NCI-H748 (cell line): Measurements from ENCODE around the gene FUS.

Experiments used
- DNase-seq: peaks from one replicate; lab custom pipeline; 2025; ENCODE audit not compliant: unreplicated experiment; lab: John Stamatoyannopoulos, UW

Gene FUS

GRCh38 chr16:31201582-31202413 is 21.9 kb downstream of the FUS start:
- DNase-seq, result peak; percentile 46

- peak; percentile 46 for DNase-seq
These were observed 22.8 kb downstream of the FUS start, which contains the start of gene PYCARD for GRCh38 chr16:31202414-31203375. Gene PYCARD, minus strand, starts transcription at chr16:31202760. Its CDS starts 70 bp downstream, at chr16:31202690.

- DNase-seq, result no peak
These were observed 25.1 kb downstream of the FUS start for GRCh38 chr16:31204871-31205666.

GRCh38 chr16:31206776-31207175 is 26.8 kb downstream of the FUS start:
- no peak for DNase-seq

- DNase-seq, result no peak
These were observed 33.4 kb downstream of the FUS start for GRCh38 chr16:31213342-31213741.

- no peak for DNase-seq
These were observed 34.2 kb downstream of the FUS start, which contains the start of gene TRIM72 for GRCh38 chr16:31213877-31214707. Gene TRIM72, plus strand, starts transcription at chr16:31214119. Its CDS starts 620 bp downstream, at chr16:31214739.

GRCh38 chr16:31214708-31215286 is 34.9 kb downstream of the FUS start:
- peak; percentile 14 for DNase-seq

- DNase-seq, result peak; percentile 52
These were observed 35.6 kb downstream of the FUS start for GRCh38 chr16:31215287-31216162.

GRCh38 chr16:31216422-31217135 is 36.6 kb downstream of the FUS start, which contains the start of gene PYDC1:
Gene PYDC1, minus strand, starts transcription at chr16:31217135. Its CDS starts 107 bp downstream, at chr16:31217028.
- no peak for DNase-seq

- DNase-seq, result no peak
These were observed 37.2 kb downstream of the FUS start for GRCh38 chr16:31217136-31217530.

GRCh38 chr16:31219154-31219741 is 39.3 kb downstream of the FUS start:
- DNase-seq, result no peak

- DNase-seq, result no peak
These were observed 41.6 kb downstream of the FUS start for GRCh38 chr16:31221357-31222160.

GRCh38 chr16:31223044-31223443 is 43.1 kb downstream of the FUS start:
- DNase-seq, result no peak

- no peak for DNase-seq
These were observed 44.4 kb downstream of the FUS start for GRCh38 chr16:31224092-31224955.

GRCh38 chr16:31225193-31225592 is 45.3 kb downstream of the FUS start:
- DNase-seq, result no peak

GRCh38 chr16:31228206-31228605 is 48.3 kb downstream of the FUS start:
- no peak for DNase-seq
